Spleen (tissue), 11 donors: ENCODE measurements around the gene PRRX2. TPM values are rescaled to one million over a fixed set of nuclear protein-coding genes. Genes with fewer than 3 reads are reported as not detected.
A peak's percentile ranks its signal among the peaks of the same experiment; 100 is the strongest.

Source experiments
- DNase-seq: peaks from one replicate; pipeline ENCODE4 v3.0.0-alpha.2; 2020
- H3K27ac ChIP-seq, 8 donors: fragments of 200-600 bp; sonication (generic) in 7 of 8; 1 replicate in 4 of 8; 2 replicates in 4 of 8; pipeline versions ENCODE4 v1.5.0 to v1.8.0; 2016 to 2021; ENCODE audit warnings: inconsistent platforms in 4 of 8, mild to moderate bottlenecking in 4 of 8, moderate library complexity in 1 of 8
- H3K27me3 ChIP-seq, 7 donors: fragments of 200-600 bp; sonication (generic) in 6 of 7; replicated peaks in 1 of 7; 1 replicate in 4 of 7; 2 replicates in 3 of 7; pipeline versions ENCODE4 v1.5.0 to v1.8.0; 2016 to 2021; ENCODE audit warnings: inconsistent platforms in 3 of 7, mild to moderate bottlenecking in 1 of 7
- H3K36me3 ChIP-seq, 6 donors: fragments of 200-600 bp; sonication (generic) in 5 of 6; 1 replicate in 4 of 6; 2 replicates in 2 of 6; pipeline versions ENCODE4 v1.5.0 to v1.8.0; 2016 to 2021; ENCODE audit warnings: inconsistent platforms in 2 of 6
- H3K4me1 ChIP-seq, 6 donors: fragments of 200-600 bp; sonication (generic) in 5 of 6; 1 replicate in 3 of 6; 2 replicates in 3 of 6; pipeline versions ENCODE4 v1.5.0 to v1.8.0; 2016 to 2021; ENCODE audit warnings: inconsistent platforms in 3 of 6
- H3K4me3 ChIP-seq, 8 donors: fragments of 200-600 bp; sonication (generic) in 7 of 8; 1 replicate in 4 of 8; 2 replicates in 4 of 8; pipeline versions ENCODE4 v1.5.0 to v1.8.0; 2016 to 2021; ENCODE audit warnings: inconsistent platforms in 4 of 8, mild to moderate bottlenecking in 4 of 8, moderate library complexity in 2 of 8
- H3K9me3 ChIP-seq, 8 donors: fragments of 200-600 bp; sonication (generic) in 7 of 8; 1 replicate in 4 of 8; 2 replicates in 4 of 8; pipeline versions ENCODE4 v1.5.0 to v1.8.0; 2016 to 2021; ENCODE audit warnings: inconsistent platforms in 4 of 8
- CTCF ChIP-seq, 11 experiments: fragments of 200-600 bp in 7 of 11; fragments of 450-650 bp in 4 of 11; sonication (generic) in 4 of 11; IDR thresholded peaks in 8 of 11; conservative IDR thresholded peaks in 3 of 11; 1 replicate in 7 of 11; 2 replicates in 4 of 11; pipeline versions ENCODE4 v1.4.0 to v1.8.0; 2016 to 2021; ENCODE audit warnings: antibody characterized with exemption in 11 of 11, inconsistent platforms in 4 of 11, mild to moderate bottlenecking in 1 of 11
- POLR2A ChIP-seq, 3 donors: fragments of 450-650 bp; IDR thresholded peaks; one replicate each; pipeline ENCODE4 v1.5.1; 2017; ENCODE audit warnings: antibody characterized with exemption in 3 of 3, mild to moderate bottlenecking in 1 of 3
- POLR2AphosphoS5 ChIP-seq, 3 donors: sonication (generic); formaldehyde crosslinking; IDR thresholded peaks; one replicate each; pipeline ENCODE4 v1.5.1; 2017; ENCODE audit warnings: antibody characterized with exemption in 3 of 3
- WGBS, 5 donors: extraction: QIAGEN DNeasy Blood & Tissue Kit in 3 of 5; methylation state at CpG; one replicate each; pipeline versions ENCODE4 v1.1.5 to v1.1.7; 2013 to 2018; 5-methylcytosine and 5-hydroxymethylcytosine counted together
- intact Hi-C: fragments of 100-400 bp; cut with DNase I; formaldehyde crosslinking; loops from one replicate; pipeline ENCODE4 v1.15.0; 2023; ENCODE audit warnings: low total_unique reads
- polyA plus RNA-seq, 3 donors: library from polyadenylated mRNA; stranded (reverse); fragments of 200-250 nt; gene quantifications; one replicate each; pipeline ENCODE4 v1.2.1, GENCODE V29; 2013
- total RNA-seq, 7 donors: library from RNA; depleted of rRNA in 3 of 7; stranded (reverse); fragments of >200 nt in 3 of 7; fragmentation: NEBNext Ultra II Directional in 4 of 7; extraction: Animal tissue kit (Norgen Biotek cat#: 25700) in 4 of 7; gene quantifications; one replicate each; pipeline versions ENCODE4 v1.1.0 to v1.2.1, GENCODE V29; 2016 to 2021
- donor health status: healthy with polysubstance abuse.
- donor health status: DM: no; HTN: no; CAD: no; lungs with moderate emphysema.
- donor health status: DM: no; HTN: no; CAD: no.
- donor health status: Bipolar disorder and iron deficiency.
- donor health status: healthy.
- donor health status: DM: no; HTN: no; CAD: no.
- donor health status: DM: yes; HTN: yes; CAD: no.

The PRRX2 gene
- total and polyA plus RNA-seq, 10 donors: 0.32 to 1.5 (median 0.54) TPM; not detected in 5

- Histone ChIP-seq H3K4me1 (peaks cover 33 to 72% (median 68%) of the 10 kb centered on the region in 6 donors), H3K27me3 (peaks cover 0 to 23% (median 17%) of the 10 kb centered on the region in 7 donors), H3K4me3 (peak overlapping the region in 5 of 8 donors; percentile 63 to 86 (median 82)), H3K9me3 (no peaks in the 10 kb centered on the region), H3K27ac (peak overlapping the region in 7 of 8 donors; percentile 91 to 97 (median 94)), H3K36me3 (peaks cover 0 to 17% (median 0%) of the 10 kb centered on the region in 6 donors)
- DNase-seq: no peak
- intact Hi-C loops: no loop called here
- 10 to 14% (median 13%) methylated on average over 9 of the region's 9 CpGs for WGBS, 5 donors
- TF ChIP-seq CTCF (IDR thresholded peaks at IDR 0.05 in 8 of 11, conservative IDR thresholded peaks at IDR 0.05 in 3 of 11) (no peak), POLR2AphosphoS5 (IDR thresholded peaks at IDR 0.05) (peak in 1 of 3 donors; percentile 35)
Observed at GRCh38 chr9:129624947-129625346, 40.5 kb upstream of the PRRX2 start.

GRCh38 chr9:129626079-129626624, 39.3 kb upstream of the PRRX2 start, which contains the start of gene NTMT1:
TSS of gene NTMT1 (plus strand) at chr9:129626163. CDS start at chr9:129632704, 6,541 bp downstream.
- 0 to 1% (median 0%) methylated on average over 31 to 55 of the region's 55 CpGs for WGBS, 5 donors
- TF ChIP-seq POLR2AphosphoS5 (IDR thresholded peaks at IDR 0.05) (peak; percentile 99 to 100 (median 99)), POLR2A (IDR thresholded peaks at IDR 0.05) (peak; percentile 44 to 90 (median 64)), CTCF (IDR thresholded peaks at IDR 0.05 in 8 of 11, conservative IDR thresholded peaks at IDR 0.05 in 3 of 11) (peak in 1 of 11 experiments; percentile 8)
- peaks cover 39 to 72% (median 69%) of the 10 kb centered on the region in 6 donors for H3K4me1 ChIP-seq

GRCh38 chr9:129626625-129627284, 38.7 kb upstream of the PRRX2 start:
- Histone ChIP-seq H3K36me3 (peaks cover 0 to 35% (median 0%) of the 10 kb centered on the region in 6 donors), H3K9me3 (no peaks in the 10 kb centered on the region), H3K27me3 (peaks cover 0 to 5% (median 1%) of the 10 kb centered on the region in 7 donors), H3K4me3 (peak overlapping the region; percentile 60 to 90 (median 83)), H3K27ac (peak overlapping the region; percentile 91 to 97 (median 94)), H3K4me1 (peaks cover 39 to 77% (median 73%) of the 10 kb centered on the region in 6 donors)
- TF ChIP-seq POLR2AphosphoS5 (IDR thresholded peaks at IDR 0.05) (no peak), CTCF (IDR thresholded peaks at IDR 0.05 in 8 of 11, conservative IDR thresholded peaks at IDR 0.05 in 3 of 11) (no peak), POLR2A (IDR thresholded peaks at IDR 0.05) (no peak)
- intact Hi-C loops: no loop called here
- peak; percentile 86 for DNase-seq
- 2 to 7% (median 4%) methylated on average over 12 to 20 of the region's 20 CpGs for WGBS, 5 donors

More at GRCh38 chr9:129626079-129626624, 39.3 kb upstream of the PRRX2 start, which contains the start of gene NTMT1:
- peak; percentile 96 for DNase-seq
- H3K9me3 ChIP-seq: no peaks in the 10 kb centered on the region
- intact Hi-C loops: no loop called here
- peak within 1 kb of the TSS; percentile 91 to 97 (median 94) for H3K27ac ChIP-seq
- peaks cover 0 to 29% (median 0%) of the 10 kb centered on the region in 6 donors for H3K36me3 ChIP-seq
- peaks cover 0 to 11% (median 5%) of the 10 kb centered on the region in 7 donors for H3K27me3 ChIP-seq
- peak within 1 kb of the TSS; percentile 60 to 90 (median 83) for H3K4me3 ChIP-seq
